NT2/D1 (cell line): ENCODE measurements around the gene SRMS.

ENCODE experiments used
- YY1 ChIP-seq: IDR thresholded peaks from 2 replicates; pipeline ENCODE4 v1.6.1; 2011; ENCODE audit not compliant: insufficient read length, insufficient read depth
- ZNF274 ChIP-seq: IDR thresholded peaks from 2 replicates; pipeline ENCODE4 v1.6.1; 2011; ENCODE audit warnings: mild to moderate bottlenecking, low read depth, low read length

DNA sequence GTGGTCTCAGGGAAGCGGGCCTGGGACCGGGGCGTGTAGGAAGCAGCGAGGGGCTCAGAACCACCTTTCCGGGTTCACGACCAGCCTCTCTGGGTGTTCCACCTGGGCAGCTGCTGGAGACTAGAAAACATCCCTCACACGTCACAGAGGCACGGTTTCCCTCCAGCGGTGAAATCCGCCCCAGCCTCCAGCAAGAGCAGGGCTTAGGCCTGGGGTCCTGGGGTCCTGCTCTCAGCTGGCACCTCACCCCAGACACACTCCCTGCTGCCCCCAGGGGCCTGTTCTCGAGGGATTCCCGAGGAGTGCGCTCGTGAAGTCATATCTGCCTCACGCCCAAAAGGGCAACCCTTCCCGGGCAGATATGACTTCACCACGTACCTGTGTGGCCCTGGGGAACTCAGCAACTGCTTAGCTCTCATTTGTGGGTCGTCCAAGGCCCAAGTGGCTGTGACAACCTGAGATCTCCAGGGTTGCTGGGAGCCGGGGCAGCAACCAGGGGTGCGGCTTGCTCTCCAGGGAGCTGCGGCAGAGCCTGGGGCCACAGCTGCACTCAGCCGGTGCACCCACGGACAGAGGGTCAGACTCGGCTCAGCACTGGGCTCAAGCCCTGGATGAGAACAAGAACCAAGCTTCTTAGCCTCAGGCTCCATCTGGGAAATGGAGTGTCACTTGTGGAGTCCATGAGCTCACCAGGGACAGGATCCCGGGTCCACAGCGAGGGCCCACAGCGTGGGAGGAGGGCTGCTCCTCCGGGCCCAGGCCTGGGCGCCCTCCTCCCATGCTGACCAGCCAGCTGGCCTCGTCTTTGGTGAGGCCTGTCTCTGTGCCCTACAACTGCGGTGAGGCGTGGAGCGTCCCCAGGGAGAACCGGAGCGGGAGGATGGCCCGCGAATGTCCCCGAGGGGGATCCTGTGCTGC, 7.1 kb upstream of the SRMS start:
- TF ChIP-seq YY1 (no peak), ZNF274 (no peak)
